SK-N-SH (cell line): ENCODE measurements around the gene TPPP. TPM values are rescaled to one million over a fixed set of nuclear protein-coding genes. Genes with fewer than 3 reads are reported as not detected.

Source experiments
- CTCF ChIA-PET: fragments of 300-600, 350-600 bp; formaldehyde crosslinking; extraction: SDS; loops from one replicate; lab custom pipeline; 2021; lab: Yijun Ruan, JAX
- POLR2A ChIA-PET: fragments of 350-600 bp; sonication (Branson Sonifier 250); formaldehyde crosslinking; extraction: SDS; loops from one replicate; lab custom pipeline; 2020; ENCODE audit warnings: antibody characterized with exemption, inconsistent platforms; lab: Yijun Ruan, JAX
- DNase-seq: peaks from one replicate; pipeline ENCODE4 v3.0.0; 2012
- H2AFZ ChIP-seq: fragments of 200-600 bp; sonication (generic); 2 replicates; pipeline ENCODE4 v1.8.1; 2016; ENCODE audit warnings: antibody characterized with exemption, mild to moderate bottlenecking, low read depth
- H3F3A ChIP-seq: fragments of 200-600 bp; sonication (generic); replicated peaks from 2 replicates; pipeline ENCODE3; 2016; ENCODE audit warnings: antibody characterized with exemption, mild to moderate bottlenecking; ENCODE audit not compliant: insufficient read depth
- H3K27ac ChIP-seq, 2 experiments: fragments of 200-500 bp in 1 of 2; fragments of 200-600 bp in 1 of 2; sonication (Bioruptor generic) in 1 of 2; sonication (generic), shearing (Covaris generic) in 1 of 2; 2 replicates each; pipeline versions ENCODE4 v1.5.1 to v1.6.1; 2014 to 2016; ENCODE audit warnings: low read depth in 2 of 2, inconsistent platforms in 1 of 2, low read length in 1 of 2, mild to moderate bottlenecking in 1 of 2, mixed read lengths in 1 of 2
- H3K27me3 ChIP-seq: fragments of 200-600 bp; sonication (generic), shearing (Covaris generic); 2 replicates; pipeline ENCODE4 v1.6.1; 2016; ENCODE audit warnings: mixed run types; ENCODE audit not compliant: insufficient read depth
- H3K36me3 ChIP-seq, 2 experiments: fragments of 200-500 bp in 1 of 2; fragments of 200-600 bp in 1 of 2; sonication (Bioruptor generic) in 1 of 2; sonication (generic) in 1 of 2; replicated peaks in 1 of 2; 2 replicates each; pipeline versions ENCODE3 to v1.5.1; 2014 to 2016; ENCODE audit warnings: low read length in 1 of 2, mild to moderate bottlenecking in 1 of 2; ENCODE audit not compliant: insufficient read depth in 2 of 2, control insufficient read depth in 1 of 2
- H3K4me1 ChIP-seq, 2 experiments: fragments of 200-500 bp in 1 of 2; fragments of 200-600 bp in 1 of 2; sonication (Bioruptor generic) in 1 of 2; sonication (generic), shearing (Covaris generic) in 1 of 2; 2 replicates each; pipeline versions ENCODE4 v1.5.1 to v1.6.1; 2014 to 2016; ENCODE audit warnings: low read depth in 1 of 2, low read length in 1 of 2, mixed run types in 1 of 2; ENCODE audit not compliant: insufficient read depth in 2 of 2, control insufficient read depth in 1 of 2
- H3K4me2 ChIP-seq: fragments of 200-600 bp; sonication (generic), shearing (Covaris generic); 2 replicates; pipeline ENCODE4 v1.6.1; 2017; ENCODE audit warnings: mixed run types
- H3K4me3 ChIP-seq, 2 experiments: fragments of 200-500 bp in 1 of 2; fragments of 200-600 bp in 1 of 2; sonication (Bioruptor generic) in 1 of 2; sonication (generic), shearing (Covaris generic) in 1 of 2; 2 replicates each; pipeline versions ENCODE4 v1.5.1 to v1.8.1; 2014 to 2016; ENCODE audit warnings: low read depth in 2 of 2, inconsistent platforms in 1 of 2, low read length in 1 of 2, mild to moderate bottlenecking in 1 of 2, mixed read lengths in 1 of 2, moderate library complexity in 1 of 2
- H3K79me2 ChIP-seq: fragments of 200-600 bp; sonication (generic); 2 replicates; pipeline ENCODE4 v1.8.1; 2017; ENCODE audit warnings: mild to moderate bottlenecking; ENCODE audit not compliant: insufficient read depth
- H3K9ac ChIP-seq: fragments of 200-600 bp; sonication (generic); 2 replicates; pipeline ENCODE4 v1.6.1; 2017; ENCODE audit warnings: mixed run types
- H3K9me2 ChIP-seq: fragments of 200-600 bp; sonication (generic); 2 replicates; pipeline ENCODE4 v1.6.1; 2017; ENCODE audit warnings: mixed run types
- H3K9me3 ChIP-seq: fragments of 200-600 bp; sonication (generic); 2 replicates; pipeline ENCODE4 v1.6.1; 2017; ENCODE audit warnings: mixed run types, mild to moderate bottlenecking, moderate library complexity
- H4K20me1 ChIP-seq: fragments of 200-600 bp; sonication (generic); 2 replicates; pipeline ENCODE4 v1.6.1; 2017; ENCODE audit warnings: mild to moderate bottlenecking, mixed run types; ENCODE audit not compliant: insufficient read depth
- CHD2 ChIP-seq: fragments of 150-350 bp; IDR thresholded peaks from 2 replicates; pipeline ENCODE4 v1.6.1; 2018; ENCODE audit warnings: low read length; ENCODE audit not compliant: partially characterized antibody
- EP300 ChIP-seq, 2 experiments: IDR thresholded peaks; 2 replicates each; pipeline versions ENCODE4 v1.4.0 to v1.6.1; 2012; ENCODE audit warnings: borderline replicate concordance in 1 of 2, low read depth in 1 of 2, low read length in 1 of 2
- FOSL2 ChIP-seq: IDR thresholded peaks from 2 replicates; pipeline ENCODE4 v1.4.0; 2012; ENCODE audit warnings: low read depth, mild to moderate bottlenecking, moderate library complexity, borderline replicate concordance
- GABPA ChIP-seq: IDR thresholded peaks from 2 replicates; pipeline ENCODE4 v1.4.0; 2012; ENCODE audit warnings: low read depth, mild to moderate bottlenecking
- GATA2 ChIP-seq: sonication (generic); formaldehyde crosslinking; IDR thresholded peaks from 2 replicates; pipeline ENCODE4 v1.5.0; 2020; ENCODE audit warnings: mild to moderate bottlenecking, missing genetic modification reagents
- JUND ChIP-seq: IDR thresholded peaks from 2 replicates; pipeline ENCODE4 v1.4.0; 2012
- NFIC ChIP-seq: IDR thresholded peaks from 2 replicates; pipeline ENCODE4 v1.4.0; 2012; ENCODE audit warnings: borderline replicate concordance
- POLR2AphosphoS5 ChIP-seq: IDR thresholded peaks from 2 replicates; pipeline ENCODE4 v1.6.1; 2012; ENCODE audit warnings: low read depth, low read length
- RFX5 ChIP-seq: IDR thresholded peaks from 2 replicates; pipeline ENCODE4 v1.6.1; 2012; ENCODE audit warnings: mild to moderate bottlenecking, improper control_type of control experiment, low read length
- RXRA ChIP-seq: IDR thresholded peaks from 2 replicates; pipeline ENCODE4 v1.4.0; 2012; ENCODE audit warnings: low read depth, mild to moderate bottlenecking, borderline replicate concordance
- SMC3 ChIP-seq: IDR thresholded peaks from 2 replicates; pipeline ENCODE4 v1.6.1; 2012; ENCODE audit warnings: low read depth, low read length, improper control_type of control experiment
- TCF12 ChIP-seq: IDR thresholded peaks from 2 replicates; pipeline ENCODE4 v1.4.0; 2012
- WGBS: methylation state at CpG from one replicate; pipeline ENCODE4 v1.1.6; 2017; ENCODE audit warnings: low lambda C conversion rate; 5-methylcytosine and 5-hydroxymethylcytosine counted together
- polyA plus RNA-seq, 3 experiments: library from polyadenylated mRNA; depleted of rRNA; stranded (reverse); fragments of >200 nt; gene quantifications; 2 replicates each; pipeline ENCODE4 v1.2.3, GENCODE V29; 2012
- TF ChIP-seq, protein P1 (sequence below): fragments of 150-350 bp; IDR thresholded peaks from 2 replicates; pipeline ENCODE4 v1.6.1; 2016; ENCODE audit warnings: mild to moderate bottlenecking, low read depth, low read length

TPPP gene
- polyA plus RNA-seq, 1 of the 3 experiments (the other 2 are of a cell fraction): 0.05 TPM

- Histone ChIP-seq H3K27ac (no peak overlapping the region), H3K27me3 (no peaks in the 10 kb centered on the region), H3K4me2 (no peak overlapping the region), H3K79me2 (no peaks in the 10 kb centered on the region), H3K4me1 (no peaks in the 10 kb centered on the region), H2AFZ (no peak overlapping the region)
- 90% methylated on average over 2 of the region's 9 CpGs for WGBS
- DNase-seq: no peak
- TF ChIP-seq CHD2 (no peak), RFX5 (no peak), GATA2 (CRISPR knock-in tag) (no peak), JUND (no peak), EP300 (IDR thresholded peaks at IDR 0.05; ENCODE audit: borderline replicate concordance in 1 of 2, low read depth in 1 of 2, low read length in 1 of 2) (no peak), FOSL2 (no peak), RXRA (no peak), GABPA (no peak), SMC3 (no peak)
- TF ChIP-seq, all 33 proteins: peak for 0
- Histone ChIP-seq H3K9ac (no peak overlapping the region), H3K36me3 (peaks cover 8 to 37% of the 10 kb centered on the region in 2 experiments), H3K9me3 (no peaks in the 10 kb centered on the region), H3F3A (no peaks in the 10 kb centered on the region), H3K9me2 (no peaks in the 10 kb centered on the region), H4K20me1 (no peaks in the 10 kb centered on the region), H3K4me3 (no peak overlapping the region)
- ChIA-PET CTCF (no interaction called here), POLR2A (no interaction called here)
Observed at GRCh38 chr5:639253-639530, 54.0 kb downstream of the TPPP start.

DNA sequence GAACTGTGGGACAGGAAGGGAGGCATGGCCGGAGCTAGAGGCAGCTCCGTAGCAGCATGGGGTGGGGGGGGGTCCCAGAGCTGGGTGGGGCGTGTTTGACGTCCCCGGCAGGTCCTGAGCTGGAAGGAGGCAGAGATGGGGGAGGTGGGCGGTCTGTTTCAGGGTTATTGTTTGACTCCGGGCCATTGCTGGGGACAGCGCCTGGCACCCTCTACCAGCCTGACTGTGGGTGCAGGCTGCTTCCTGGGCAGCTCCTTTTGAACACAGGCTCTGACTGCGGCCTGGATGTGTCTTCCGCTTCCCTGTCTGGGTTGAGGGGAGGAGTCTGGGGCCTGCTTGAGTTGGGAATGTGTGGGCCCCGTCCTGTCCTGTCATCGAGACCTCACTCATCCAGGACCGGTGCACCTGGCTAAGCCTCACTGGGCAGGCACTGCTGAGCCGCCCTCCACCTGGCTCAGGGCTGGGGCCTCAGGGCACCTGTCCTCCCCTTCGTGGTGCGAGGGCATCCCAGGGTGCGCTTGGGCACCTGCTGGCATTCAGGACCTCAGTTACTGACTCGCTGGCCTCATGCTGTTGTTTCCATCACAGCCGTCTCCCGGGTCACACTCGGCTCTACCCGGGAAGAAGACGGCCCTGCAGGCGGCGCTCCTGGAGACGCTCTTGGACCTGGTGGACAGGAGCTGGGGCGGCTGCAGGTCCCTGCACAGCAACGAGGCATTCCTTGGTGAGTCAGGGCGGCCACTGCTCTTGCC lies 54.5 kb downstream of the TPPP start:
- peaks cover 4% of the 10 kb centered on the region for H3F3A ChIP-seq
- no peaks in the 10 kb centered on the region for H3K27me3 ChIP-seq
- H3K9me3 ChIP-seq: no peaks in the 10 kb centered on the region
- no peak overlapping the region for H3K9ac ChIP-seq
- no peak overlapping the region for H3K27ac ChIP-seq
- no peak overlapping the region for H2AFZ ChIP-seq
- TF ChIP-seq CHD2: no peak
- TF ChIP-seq POLR2AphosphoS5: no peak
- no peak for TF ChIP-seq RFX5
- no peak for TF ChIP-seq SMC3
- TF ChIP-seq TCF12: no peak
- TF ChIP-seq, protein P1, sequence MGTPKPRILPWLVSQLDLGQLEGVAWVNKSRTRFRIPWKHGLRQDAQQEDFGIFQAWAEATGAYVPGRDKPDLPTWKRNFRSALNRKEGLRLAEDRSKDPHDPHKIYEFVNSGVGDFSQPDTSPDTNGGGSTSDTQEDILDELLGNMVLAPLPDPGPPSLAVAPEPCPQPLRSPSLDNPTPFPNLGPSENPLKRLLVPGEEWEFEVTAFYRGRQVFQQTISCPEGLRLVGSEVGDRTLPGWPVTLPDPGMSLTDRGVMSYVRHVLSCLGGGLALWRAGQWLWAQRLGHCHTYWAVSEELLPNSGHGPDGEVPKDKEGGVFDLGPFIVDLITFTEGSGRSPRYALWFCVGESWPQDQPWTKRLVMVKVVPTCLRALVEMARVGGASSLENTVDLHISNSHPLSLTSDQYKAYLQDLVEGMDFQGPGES: no peak
- no peak for TF ChIP-seq FOSL2
- no peak for TF ChIP-seq NFIC
- CTCF ChIA-PET: no interaction called here
- POLR2A ChIA-PET: no interaction called here
- no peaks in the 10 kb centered on the region for H3K79me2 ChIP-seq
- no peak for DNase-seq
- H3K4me3 ChIP-seq: no peak overlapping the region
- 99% methylated on average over 13 of the region's 29 CpGs for WGBS
- H3K4me2 ChIP-seq: no peak overlapping the region
- H3K9me2 ChIP-seq: no peaks in the 10 kb centered on the region
- H3K4me1 ChIP-seq: no peaks in the 10 kb centered on the region
- peaks cover 8 to 37% of the 10 kb centered on the region in 2 experiments for H3K36me3 ChIP-seq
- H4K20me1 ChIP-seq: no peaks in the 10 kb centered on the region
